ENCODE data around the gene MBNL3.
A peak's percentile ranks its signal among the peaks of the same experiment; 100 is the strongest.

MBNL3 gene

GRCh38 chrX:132467026-132467425, 21.8 kb downstream of the MBNL3 start:
- Histone ChIP-seq H4K20me1 (ENCODE audit: insufficient read depth, low read length) (no peaks in the 10 kb centered on the region), H3K9me3 (replicated peaks; ENCODE audit: insufficient read depth, low read length) (no peaks in the 10 kb centered on the region), H3K79me2 (ENCODE audit: low read length) (no peaks in the 10 kb centered on the region), H3K9ac (ENCODE audit: low read length) (no peak overlapping the region), H3F3A (ENCODE audit: insufficient read depth, low read length) (no peaks in the 10 kb centered on the region), H3K27me3 (replicated peaks; ENCODE audit: insufficient read depth, low read length) (no peaks in the 10 kb centered on the region), H2AFZ (ENCODE audit: low read length) (no peak overlapping the region), H3K9me2 (replicated peaks; ENCODE audit: insufficient read depth, low read length) (no peaks in the 10 kb centered on the region), H3K4me1 (ENCODE audit: low read length) (no peaks in the 10 kb centered on the region), H3K27ac (ENCODE audit: low read length) (no peak overlapping the region), H3K36me3 (replicated peaks; ENCODE audit: insufficient read depth, low read length) (no peaks in the 10 kb centered on the region), H3K4me2 (ENCODE audit: low read depth, low read length) (no peak overlapping the region), H3K4me3 (ENCODE audit: low read length) (no peak overlapping the region)
- TF ChIP-seq EZH2phosphoT487 (IDR thresholded peaks at IDR 0.05; ENCODE audit: low read length) (no peak), CTCF (IDR thresholded peaks at IDR 0.05; ENCODE audit: low read length) (no peak), EZH2 (optimal IDR thresholded peaks at IDR 0.05; ENCODE audit: low read depth, low read length) (no peak)
- no peak for DNase-seq

GRCh38 chrX:132463411-132463810, 25.4 kb downstream of the MBNL3 start:
- Histone ChIP-seq H3K9me2 (replicated peaks; ENCODE audit: insufficient read depth, low read length) (no peaks in the 10 kb centered on the region), H3K4me2 (ENCODE audit: low read depth, low read length) (no peak overlapping the region), H3K36me3 (replicated peaks; ENCODE audit: insufficient read depth, low read length) (no peaks in the 10 kb centered on the region), H3K9ac (ENCODE audit: low read length) (no peak overlapping the region), H3K27ac (ENCODE audit: low read length) (no peak overlapping the region), H3K4me3 (ENCODE audit: low read length) (no peak overlapping the region), H3K4me1 (ENCODE audit: low read length) (no peaks in the 10 kb centered on the region), H3K79me2 (ENCODE audit: low read length) (no peaks in the 10 kb centered on the region), H4K20me1 (ENCODE audit: insufficient read depth, low read length) (no peaks in the 10 kb centered on the region), H3K27me3 (replicated peaks; ENCODE audit: insufficient read depth, low read length) (no peaks in the 10 kb centered on the region), H3K9me3 (replicated peaks; ENCODE audit: insufficient read depth, low read length) (no peaks in the 10 kb centered on the region), H2AFZ (ENCODE audit: low read length) (no peak overlapping the region), H3F3A (ENCODE audit: insufficient read depth, low read length) (no peaks in the 10 kb centered on the region)
- TF ChIP-seq EZH2 (optimal IDR thresholded peaks at IDR 0.05; ENCODE audit: low read depth, low read length) (no peak), CTCF (IDR thresholded peaks at IDR 0.05; ENCODE audit: low read length) (peak; percentile 71)
- peak; percentile 64 for DNase-seq

DNA sequence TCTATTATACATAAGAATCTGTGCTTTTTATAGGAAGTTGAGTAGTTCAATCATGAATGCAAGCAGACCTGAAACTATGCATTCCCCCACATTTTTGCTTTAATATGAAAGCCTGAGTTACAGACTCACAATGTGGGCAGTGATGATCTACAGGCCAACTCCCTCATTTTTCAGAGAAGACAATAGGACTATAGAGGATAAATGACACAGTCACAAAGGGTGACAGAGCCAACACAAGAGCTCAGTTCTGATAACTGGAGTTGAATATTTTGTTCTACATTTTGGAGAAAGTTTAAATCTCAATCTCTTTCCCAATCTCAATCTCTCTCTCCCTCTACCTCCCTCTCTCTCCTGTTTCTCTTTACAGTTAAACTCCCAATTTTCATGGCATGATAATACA, 27.0 kb downstream of the MBNL3 start:
- TF ChIP-seq EZH2 (optimal IDR thresholded peaks at IDR 0.05; ENCODE audit: low read depth, low read length) (no peak), CTCF (IDR thresholded peaks at IDR 0.05; ENCODE audit: low read length) (no peak), EZH2phosphoT487 (IDR thresholded peaks at IDR 0.05; ENCODE audit: low read length) (no peak)
- H3K79me2 ChIP-seq (ENCODE audit: low read length) = no peaks in the 10 kb centered on the region
- DNase-seq = no peak
- H4K20me1 ChIP-seq (ENCODE audit: insufficient read depth, low read length) = no peaks in the 10 kb centered on the region
- no peaks in the 10 kb centered on the region for H3K36me3 ChIP-seq (replicated peaks; ENCODE audit: insufficient read depth, low read length)
- no peaks in the 10 kb centered on the region for H3F3A ChIP-seq (ENCODE audit: insufficient read depth, low read length)
- no peaks in the 10 kb centered on the region for H3K9me2 ChIP-seq (replicated peaks; ENCODE audit: insufficient read depth, low read length)
- no peak overlapping the region for H3K27ac ChIP-seq (ENCODE audit: low read length)
- H3K9ac ChIP-seq (ENCODE audit: low read length) = no peak overlapping the region
- no peaks in the 10 kb centered on the region for H3K4me1 ChIP-seq (ENCODE audit: low read length)
- no peak overlapping the region for H3K4me2 ChIP-seq (ENCODE audit: low read depth, low read length)
- H3K27me3 ChIP-seq (replicated peaks; ENCODE audit: insufficient read depth, low read length) = no peaks in the 10 kb centered on the region
- no peak overlapping the region for H2AFZ ChIP-seq (ENCODE audit: low read length)
- no peak overlapping the region for H3K4me3 ChIP-seq (ENCODE audit: low read length)
- H3K9me3 ChIP-seq (replicated peaks; ENCODE audit: insufficient read depth, low read length) = no peaks in the 10 kb centered on the region

All from MM.1S (cell line).